Lower leg skin (tissue), 4 donors: ENCODE measurements around the gene DOK1. TPM values are rescaled to one million over a fixed set of nuclear protein-coding genes. Genes with fewer than 3 reads are reported as not detected.

ENCODE experiments used
- DNase-seq, 2 donors: peaks; one replicate each; pipeline ENCODE4 v3.0.0-alpha.2; 2019; ENCODE audit warnings: low spot score in 2 of 2
- H3K4me3 ChIP-seq: fragments of 200-600 bp; sonication (generic); 2 replicates; pipeline ENCODE4 v1.5.1; 2017; ENCODE audit warnings: mild to moderate bottlenecking, low read depth; ENCODE audit not compliant: poor library complexity, severe bottlenecking
- POLR2A ChIP-seq, 2 donors: fragments of 450-650 bp; IDR thresholded peaks; one replicate each; pipeline ENCODE4 v1.6.1; 2016 to 2017; ENCODE audit warnings: antibody characterized with exemption in 2 of 2, mild to moderate bottlenecking in 1 of 2, moderate library complexity in 1 of 2
- WGBS, 2 donors: methylation state at CpG; one replicate each; pipeline ENCODE4 v1.1.5; 2018; 5-methylcytosine and 5-hydroxymethylcytosine counted together
- intact Hi-C: fragments of 100-400 bp; cut with DNase I; formaldehyde crosslinking; loops from one replicate; pipeline ENCODE4 v1.15.0; 2023; ENCODE audit warnings: low total_unique reads
- total RNA-seq, 4 donors: library from RNA; depleted of rRNA; stranded (reverse); fragments of >200 nt; gene quantifications; one replicate each; pipeline ENCODE4 v1.1.0, GENCODE V29; 2016
- TF ChIP-seq, protein P1 (sequence below), 3 donors: fragments of 450-650 bp; IDR thresholded peaks; one replicate each; pipeline ENCODE4 v1.5.1; 2016; ENCODE audit warnings: antibody characterized with exemption in 3 of 3, mild to moderate bottlenecking in 3 of 3, moderate library complexity in 2 of 3

The DOK1 gene
- total RNA-seq, 4 donors from 2014 or later = 3.8 to 7.2 (median 4.7) TPM

DNA sequence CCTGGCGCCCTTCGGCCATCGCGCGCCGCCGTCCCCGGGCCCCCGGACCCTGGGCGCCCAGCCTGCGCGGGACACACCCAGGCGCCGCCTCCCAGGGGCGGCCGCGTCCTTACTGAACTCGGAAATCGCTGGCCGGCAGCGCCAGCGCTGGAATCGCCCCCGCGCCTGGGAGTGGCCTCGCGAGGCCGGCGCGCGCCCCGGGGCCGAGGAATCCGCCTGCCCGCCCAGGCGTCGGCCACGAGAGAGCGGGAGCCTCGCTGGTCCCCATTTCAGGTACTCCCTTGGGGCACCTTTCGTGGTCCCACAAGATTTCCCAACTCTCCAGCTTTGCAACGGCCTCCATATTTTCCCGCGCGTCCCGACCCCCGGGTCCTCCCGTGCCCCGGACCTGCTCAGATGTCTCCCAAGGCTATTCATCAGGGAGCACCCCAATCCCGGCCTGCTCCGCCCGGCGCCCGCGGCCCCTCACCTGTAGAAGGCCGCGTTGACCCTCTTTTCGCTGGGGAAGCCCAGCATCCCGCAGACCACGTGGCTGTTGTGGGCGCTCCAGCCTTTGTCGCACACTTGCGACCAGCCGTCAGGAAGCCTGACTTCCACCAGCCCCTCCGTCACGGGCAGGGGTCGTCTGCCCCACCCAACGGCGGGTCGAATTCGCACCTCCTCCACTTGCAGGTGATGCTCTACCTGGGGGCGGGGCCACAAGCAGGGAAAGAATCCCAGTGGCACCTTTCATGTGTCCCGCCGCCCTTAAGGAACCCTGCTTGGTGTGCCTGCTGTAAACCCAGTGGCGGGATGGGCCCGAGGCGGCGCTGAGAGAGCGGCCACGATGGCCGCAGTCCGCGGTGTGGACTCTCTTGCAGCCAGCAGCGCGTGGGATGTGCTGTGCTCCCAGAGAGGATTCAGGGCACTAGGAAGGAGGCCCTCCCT lies 5.4 kb upstream of the DOK1 start:
- peak overlapping the region; percentile 8 for H3K4me3 ChIP-seq
- WGBS, 2 donors = 10% methylated on average over 40 to 56 of the region's 85 CpGs
- intact Hi-C loops = no loop called here
- DNase-seq = peak in 1 of 2 donors; percentile 91
- TF ChIP-seq, protein P1, sequence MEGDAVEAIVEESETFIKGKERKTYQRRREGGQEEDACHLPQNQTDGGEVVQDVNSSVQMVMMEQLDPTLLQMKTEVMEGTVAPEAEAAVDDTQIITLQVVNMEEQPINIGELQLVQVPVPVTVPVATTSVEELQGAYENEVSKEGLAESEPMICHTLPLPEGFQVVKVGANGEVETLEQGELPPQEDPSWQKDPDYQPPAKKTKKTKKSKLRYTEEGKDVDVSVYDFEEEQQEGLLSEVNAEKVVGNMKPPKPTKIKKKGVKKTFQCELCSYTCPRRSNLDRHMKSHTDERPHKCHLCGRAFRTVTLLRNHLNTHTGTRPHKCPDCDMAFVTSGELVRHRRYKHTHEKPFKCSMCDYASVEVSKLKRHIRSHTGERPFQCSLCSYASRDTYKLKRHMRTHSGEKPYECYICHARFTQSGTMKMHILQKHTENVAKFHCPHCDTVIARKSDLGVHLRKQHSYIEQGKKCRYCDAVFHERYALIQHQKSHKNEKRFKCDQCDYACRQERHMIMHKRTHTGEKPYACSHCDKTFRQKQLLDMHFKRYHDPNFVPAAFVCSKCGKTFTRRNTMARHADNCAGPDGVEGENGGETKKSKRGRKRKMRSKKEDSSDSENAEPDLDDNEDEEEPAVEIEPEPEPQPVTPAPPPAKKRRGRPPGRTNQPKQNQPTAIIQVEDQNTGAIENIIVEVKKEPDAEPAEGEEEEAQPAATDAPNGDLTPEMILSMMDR (IDR thresholded peaks at IDR 0.05) = no peak

DNA sequence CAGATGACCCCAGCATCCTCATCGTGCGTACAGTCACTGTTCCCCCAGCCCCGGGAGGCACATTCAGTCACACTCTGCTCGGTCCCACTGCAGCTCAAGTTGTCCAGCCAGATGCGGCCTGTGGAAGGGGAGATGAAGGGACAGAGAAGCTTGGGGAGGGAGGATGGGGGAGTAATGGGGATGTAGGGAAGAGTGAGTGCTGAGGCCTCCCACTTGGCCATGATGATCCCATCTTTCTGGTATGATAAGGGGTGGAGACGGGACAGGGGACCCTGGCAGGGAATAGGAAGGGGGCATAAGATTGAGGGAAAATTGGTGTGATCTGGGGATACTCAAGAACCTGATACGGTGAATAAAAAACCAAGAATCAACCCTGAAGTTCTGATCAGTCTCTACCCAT lies 4.3 kb upstream of the DOK1 start:
- H3K4me3 ChIP-seq = no peak overlapping the region
- intact Hi-C loops = no loop called here
- peak in 1 of 2 donors; percentile 82 for DNase-seq
- no peak for TF ChIP-seq POLR2A (IDR thresholded peaks at IDR 0.05)
- TF ChIP-seq, protein P1 (IDR thresholded peaks at IDR 0.05) = no peak
- 88 to 94% methylated on average over 7 of the region's 7 CpGs for WGBS, 2 donors

DNA sequence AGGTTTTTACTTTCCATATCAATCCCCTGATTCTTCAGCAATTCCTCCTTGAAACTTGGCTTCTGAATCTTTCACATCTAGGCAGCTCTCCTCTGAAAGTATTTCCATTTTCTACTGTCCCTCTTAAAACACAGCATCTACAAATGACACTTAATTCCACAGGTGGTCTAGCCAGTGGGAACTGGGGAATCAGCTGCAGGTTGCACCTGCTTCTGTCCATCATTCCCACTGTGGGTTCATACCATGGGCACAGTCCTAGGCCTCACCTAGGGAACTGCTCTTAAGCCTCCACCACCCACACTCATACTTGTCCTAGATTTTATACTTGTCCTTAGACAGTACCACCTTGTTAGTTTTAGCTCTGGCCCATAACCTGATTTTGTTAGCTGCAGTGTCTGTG lies 3.0 kb upstream of the DOK1 start:
- no peak overlapping the region for H3K4me3 ChIP-seq
- intact Hi-C loops = no loop called here
- TF ChIP-seq, protein P1 (IDR thresholded peaks at IDR 0.05) = no peak
- no peak for TF ChIP-seq POLR2A (IDR thresholded peaks at IDR 0.05)
- DNase-seq = peak in 1 of 2 donors; percentile 34

DNA sequence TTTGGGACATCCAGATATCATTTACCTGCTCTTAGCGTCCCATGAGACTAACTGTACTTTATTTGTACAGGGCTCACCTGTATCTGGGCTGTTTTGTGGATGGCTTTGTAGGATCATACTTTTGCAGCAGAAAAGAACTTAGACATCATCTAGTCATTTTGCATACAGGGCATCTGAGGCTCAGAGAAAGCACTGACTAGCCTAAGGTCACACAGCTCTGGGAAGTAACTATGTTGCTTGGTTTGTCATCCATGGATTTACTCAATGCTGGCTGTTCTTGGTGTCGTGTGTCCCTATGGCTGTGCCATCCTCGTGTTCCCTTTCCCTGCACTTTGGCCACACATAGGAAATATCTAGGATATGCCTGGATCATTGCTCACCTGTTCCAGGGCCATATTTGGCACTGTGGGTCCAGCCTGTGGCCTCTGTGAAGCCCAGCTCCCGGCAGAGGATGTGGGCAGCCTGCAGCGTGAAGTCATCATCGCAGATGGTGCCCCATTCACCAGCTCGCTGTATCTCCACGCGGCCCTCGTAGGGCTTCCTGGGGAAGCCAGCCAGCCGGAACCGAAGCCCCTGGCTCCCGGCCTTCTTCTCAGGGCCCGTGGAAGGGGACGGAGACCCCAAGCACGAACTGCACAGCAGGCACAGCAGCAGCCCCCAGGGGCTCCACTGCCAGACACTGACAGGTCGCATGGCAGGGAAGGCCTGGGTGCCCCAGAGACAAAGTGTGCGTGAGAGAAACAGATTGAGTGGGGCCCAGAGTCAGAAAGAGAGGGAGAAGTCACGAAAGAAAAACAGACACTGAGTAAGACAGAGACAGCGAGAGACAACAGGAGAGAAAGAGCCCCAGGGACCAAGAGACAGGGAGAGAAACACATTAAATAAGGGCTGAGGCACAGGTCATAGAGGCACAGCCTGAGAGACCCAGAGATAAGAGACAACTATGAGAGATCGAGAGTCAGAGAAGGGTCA lies 2.3 kb upstream of the DOK1 start:
- WGBS, 2 donors = 81 to 85% methylated on average over 21 of the region's 21 CpGs
- no peak overlapping the region for H3K4me3 ChIP-seq
- DNase-seq = peak in 1 of 2 donors; percentile 85
- intact Hi-C loops = no loop called here
- no peak for TF ChIP-seq POLR2A (IDR thresholded peaks at IDR 0.05)
- TF ChIP-seq, protein P1 (IDR thresholded peaks at IDR 0.05) = no peak

DNA sequence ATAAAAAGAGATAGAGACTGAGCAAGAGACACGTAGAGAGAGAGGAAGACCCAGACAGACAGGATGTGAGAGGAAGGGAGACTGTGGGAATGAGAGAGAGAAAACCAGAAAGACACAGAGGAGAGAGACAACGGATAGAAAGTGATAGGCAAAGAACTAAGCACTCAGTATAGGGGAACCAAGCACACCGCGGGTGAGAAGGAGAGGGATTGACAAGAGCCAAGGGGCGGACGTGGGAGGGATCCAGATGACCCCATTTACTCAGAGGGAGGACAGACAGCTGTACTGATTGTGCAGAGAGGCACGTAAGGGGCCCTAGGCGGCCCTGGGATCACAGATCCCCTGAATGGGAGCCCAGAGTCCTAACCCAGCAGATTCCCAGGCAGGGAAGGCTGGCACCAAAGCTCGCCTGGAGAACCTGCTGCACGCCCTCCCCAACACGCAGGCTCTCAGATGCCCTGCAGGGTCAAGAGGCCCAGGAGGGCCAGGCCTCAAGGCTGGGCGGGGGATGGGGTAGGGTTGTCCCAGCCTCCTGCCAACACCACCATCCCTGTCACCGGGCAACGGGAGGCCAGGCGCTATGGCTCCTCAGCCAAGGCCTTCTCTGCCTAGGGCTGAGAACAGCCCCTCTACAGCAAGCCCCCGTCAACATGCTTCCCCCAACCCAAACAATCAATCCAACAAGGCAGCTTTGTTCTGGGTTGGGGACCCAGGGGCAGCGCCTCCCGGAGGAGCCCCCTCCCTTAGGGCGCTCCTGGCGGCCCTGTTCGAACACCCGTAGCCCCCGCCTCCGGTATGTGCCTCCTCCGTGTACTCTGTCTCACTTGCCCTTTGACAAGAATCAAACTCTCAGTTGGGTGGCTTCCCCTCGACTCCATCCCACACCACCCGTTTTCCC lies 1.4 kb upstream of the DOK1 start:
- intact Hi-C loops = no loop called here
- DNase-seq = peak in 1 of 2 donors; percentile 84
- TF ChIP-seq, protein P1 (IDR thresholded peaks at IDR 0.05) = no peak
- TF ChIP-seq POLR2A (IDR thresholded peaks at IDR 0.05) = no peak
- no peak overlapping the region for H3K4me3 ChIP-seq
- 62 to 63% methylated on average over 25 to 27 of the region's 27 CpGs for WGBS, 2 donors
